ENCODE results near the gene NACC1. TPM values are rescaled to one million over a fixed set of nuclear protein-coding genes. Genes with fewer than 3 reads are reported as not detected.

NACC1 gene
- total RNA-seq, 4 donors from 2014 or later: 12.0 to 44.7 (median 23.0) TPM

- DNase-seq (ENCODE audit: low spot score): no peak
- ATAC-seq (ENCODE audit: low FRiP score): no peak
- TF ChIP-seq CTCF (IDR thresholded peaks at IDR 0.05): no peak
Measured at GRCh38 chr19:13189600-13189999, 71.5 kb downstream of the NACC1 start.

Other genes with a start within 250 kb of the NACC1 start
- gene DNASE2, start 236.8 kb upstream of the NACC1 start, total RNA-seq: 10 to 100 TPM; 24.6 to 36.9 (median 28.4) TPM
- gene KLF1, start 231.1 kb upstream of the NACC1 start, total RNA-seq: under 1 TPM in 1 of 4 donors, not detected in 3; 0.69 TPM
- gene GCDH, start 227.1 kb upstream of the NACC1 start, total RNA-seq: 10 to 100 TPM; 36.1 to 51.4 (median 45.2) TPM
- gene SYCE2, start 199.0 kb upstream of the NACC1 start, total RNA-seq: not detected
- gene FARSA, start 184.6 kb upstream of the NACC1 start, total RNA-seq: 10 to 100 TPM; 31.1 to 61.1 (median 38.2) TPM
- 100 to 1,000 TPM; 349 to 570 (median 439) TPM for gene CALR, start 179.7 kb upstream of the NACC1 start, total RNA-seq
- 100 to 1,000 TPM in 1 of 4 donors, 10 to 100 TPM in 3; 65.6 to 119 (median 91.1) TPM for gene RAD23A, start 172.4 kb upstream of the NACC1 start, total RNA-seq
- gene GADD45GIP1, start 161.0 kb upstream of the NACC1 start, total RNA-seq: 10 to 100 TPM; 27.2 to 37.7 (median 32.8) TPM
- under 1 TPM in 1 of 4 donors, not detected in 3; 0.56 TPM for gene DAND5, start 148.7 kb upstream of the NACC1 start, total RNA-seq
- gene NFIX, start 122.8 kb upstream of the NACC1 start, total RNA-seq: 10 to 100 TPM; 39.5 to 53.1 (median 43.0) TPM
- 10 to 100 TPM in 3 of 4 donors, 1 to 10 TPM in 1; 5.5 to 29.9 (median 20.5) TPM for gene LYL1, start 15.4 kb upstream of the NACC1 start, total RNA-seq
- gene TRMT1, start 1.5 kb upstream of the NACC1 start, total RNA-seq: 10 to 100 TPM; 27.0 to 70.5 (median 39.2) TPM
- 10 to 100 TPM; 41.0 to 97.6 (median 53.9) TPM for gene STX10, start 32.1 kb downstream of the NACC1 start, total RNA-seq
- gene IER2, start 32.1 kb downstream of the NACC1 start, total RNA-seq: 100 to 1,000 TPM; 110 to 253 (median 210) TPM

Data from omental fat pad (tissue), 4 donors.